HG03521 (cell line): Measurements from ENCODE around the gene ANKRD33.

Source experiments
- ATAC-seq: cut with Tn5 transposase; IDR thresholded peaks from one replicate; pipeline ENCODE4 v1.9.1; 2021; ENCODE audit warnings: mild to moderate bottlenecking, moderate library complexity; ENCODE audit not compliant: unreplicated experiment

The ANKRD33 gene

GRCh38 chr12:51887476-51888315 is at the start of gene ANKRD33:
Gene ANKRD33 (plus strand): TSS chr12:51888103. CDS start chr12:51888187, 84 bp downstream.
- ATAC-seq, result no peak

GRCh38 chr12:51838762-51839161 is 49.1 kb upstream of the ANKRD33 start:
- no peak for ATAC-seq

GRCh38 chr12:51839310-51839947 is 48.5 kb upstream of the ANKRD33 start:
- ATAC-seq, result no peak

GRCh38 chr12:51840966-51841365 is 46.9 kb upstream of the ANKRD33 start:
- no peak for ATAC-seq

- no peak for ATAC-seq
Measured at GRCh38 chr12:51841727-51842126, 46.2 kb upstream of the ANKRD33 start.

- ATAC-seq, result no peak
Measured at GRCh38 chr12:51844854-51845253, 43.0 kb upstream of the ANKRD33 start.

GRCh38 chr12:51845482-51845881 is 42.4 kb upstream of the ANKRD33 start:
- ATAC-seq, result no peak

GRCh38 chr12:51846271-51846691 is 41.6 kb upstream of the ANKRD33 start:
- no peak for ATAC-seq

- no peak for ATAC-seq
Measured at GRCh38 chr12:51846911-51847642, 40.8 kb upstream of the ANKRD33 start.

GRCh38 chr12:51847643-51848325 is 40.1 kb upstream of the ANKRD33 start:
- ATAC-seq, result no peak

GRCh38 chr12:51848326-51848727 is 39.6 kb upstream of the ANKRD33 start, which contains the start of gene FIGNL2:
Gene FIGNL2 (minus strand): TSS chr12:51848718. CDS start chr12:51822413, 26,305 bp downstream.
- no peak for ATAC-seq

GRCh38 chr12:51848841-51849735 is 38.8 kb upstream of the ANKRD33 start:
- no peak for ATAC-seq

- no peak for ATAC-seq
Measured at GRCh38 chr12:51850081-51850964, 37.6 kb upstream of the ANKRD33 start.

GRCh38 chr12:51850965-51851299 is 37.0 kb upstream of the ANKRD33 start:
- no peak for ATAC-seq

GRCh38 chr12:51851413-51852124 is 36.3 kb upstream of the ANKRD33 start:
- ATAC-seq, result no peak

GRCh38 chr12:51852404-51853137 is 35.3 kb upstream of the ANKRD33 start:
- no peak for ATAC-seq

GRCh38 chr12:51855586-51856428 is 32.1 kb upstream of the ANKRD33 start:
- no peak for ATAC-seq
